Right forelimb (tissue), 1 donor: Measurements from ENCODE around the gene MKNK2.
"Not testable (repeated sequence)": the region's sequence is repeated elsewhere in the genome, so short reads cannot be mapped to it uniquely, and the experiment has no call there.

Source experiments
- DNase-seq: peaks from one replicate; pipeline ENCODE4 v3.0.0-alpha.2; 2018

Gene MKNK2

DNA sequence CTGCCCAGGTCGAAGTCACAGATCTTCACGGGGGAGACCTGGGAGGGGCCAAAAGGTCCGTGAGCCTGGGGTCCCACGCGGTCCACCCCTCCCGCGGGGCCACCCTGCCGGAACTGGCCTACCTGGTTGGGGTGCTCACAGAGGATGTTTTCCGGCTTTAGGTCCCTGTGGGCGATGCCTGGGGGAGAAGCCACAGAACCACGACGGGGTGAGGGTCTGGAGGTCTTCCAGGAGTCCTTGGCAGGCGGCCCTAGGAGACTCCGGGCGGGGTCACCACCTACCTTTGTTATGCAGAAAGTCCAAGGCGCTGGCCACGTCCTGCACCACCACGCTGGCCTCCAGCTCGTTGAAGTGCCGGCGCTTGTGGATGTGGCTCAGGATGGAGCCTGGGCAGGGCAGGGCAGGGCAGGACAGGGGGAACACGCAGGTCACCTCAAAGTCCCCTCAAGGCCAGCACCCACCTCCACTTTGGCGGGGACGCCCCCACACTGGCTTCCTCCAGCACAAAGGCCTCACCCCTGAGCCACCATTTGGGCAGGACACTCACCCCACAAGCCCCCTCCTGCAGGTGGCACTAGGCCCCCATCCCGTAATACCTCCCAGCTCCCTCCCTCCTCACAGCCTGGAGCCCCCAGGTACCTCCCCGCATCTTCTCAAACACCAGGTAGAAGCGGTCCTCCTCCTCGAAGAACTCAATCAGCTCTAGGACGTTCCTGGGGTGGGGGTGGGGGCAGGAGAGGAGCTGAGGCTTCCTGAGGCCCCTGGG lies 8.4 kb downstream of the MKNK2 start:
- no peak for DNase-seq

DNA sequence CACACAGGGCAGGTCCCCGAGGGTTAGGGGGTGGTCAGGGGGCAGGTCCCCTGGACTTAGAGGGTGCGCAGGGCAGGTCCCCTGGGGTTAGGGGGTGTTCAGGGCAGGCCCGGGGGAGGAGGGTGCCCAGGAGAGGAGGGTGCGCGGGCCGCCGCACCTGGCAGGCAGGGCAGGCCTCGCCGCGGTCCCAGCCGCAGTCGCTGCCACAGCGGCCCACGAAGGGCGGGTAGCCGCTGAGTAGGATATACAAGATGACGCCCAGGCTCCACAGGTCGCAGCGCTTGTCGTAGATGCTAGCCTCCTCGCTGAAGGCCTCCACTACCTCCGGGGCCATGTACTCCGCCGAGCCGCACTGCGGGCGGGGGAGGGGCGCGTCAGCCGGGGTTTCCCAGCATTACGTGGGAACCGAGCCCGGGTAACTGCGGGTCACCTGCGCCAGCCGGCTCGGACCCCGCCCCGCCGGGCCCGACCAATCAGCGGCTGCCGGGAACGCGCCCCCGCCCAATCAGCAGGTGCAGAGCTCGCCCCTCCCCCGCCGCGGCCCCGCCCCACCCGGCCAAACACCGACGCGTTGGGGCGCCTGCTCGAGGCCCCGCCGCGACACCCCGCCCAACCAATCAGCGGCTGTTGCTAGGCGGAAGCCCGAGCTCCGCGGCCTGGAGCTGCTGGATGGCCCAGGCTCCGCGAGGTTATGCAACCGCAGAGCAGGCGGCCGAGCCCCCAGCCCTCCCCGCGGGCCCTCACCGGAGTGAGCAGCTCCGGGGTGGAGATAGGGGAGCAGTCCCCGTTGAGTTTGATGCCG lies 9.2 kb downstream of the MKNK2 start:
- peak; percentile 97 for DNase-seq

- no peak for DNase-seq
These were observed 9.7 kb downstream of the MKNK2 start for GRCh38 chr19:2041433-2041682.

- DNase-seq: no peak
These were observed 10.2 kb downstream of the MKNK2 start for GRCh38 chr19:2040647-2041432.

GRCh38 chr19:2039959-2040646 lies 10.9 kb downstream of the MKNK2 start:
- DNase-seq: no peak

DNA sequence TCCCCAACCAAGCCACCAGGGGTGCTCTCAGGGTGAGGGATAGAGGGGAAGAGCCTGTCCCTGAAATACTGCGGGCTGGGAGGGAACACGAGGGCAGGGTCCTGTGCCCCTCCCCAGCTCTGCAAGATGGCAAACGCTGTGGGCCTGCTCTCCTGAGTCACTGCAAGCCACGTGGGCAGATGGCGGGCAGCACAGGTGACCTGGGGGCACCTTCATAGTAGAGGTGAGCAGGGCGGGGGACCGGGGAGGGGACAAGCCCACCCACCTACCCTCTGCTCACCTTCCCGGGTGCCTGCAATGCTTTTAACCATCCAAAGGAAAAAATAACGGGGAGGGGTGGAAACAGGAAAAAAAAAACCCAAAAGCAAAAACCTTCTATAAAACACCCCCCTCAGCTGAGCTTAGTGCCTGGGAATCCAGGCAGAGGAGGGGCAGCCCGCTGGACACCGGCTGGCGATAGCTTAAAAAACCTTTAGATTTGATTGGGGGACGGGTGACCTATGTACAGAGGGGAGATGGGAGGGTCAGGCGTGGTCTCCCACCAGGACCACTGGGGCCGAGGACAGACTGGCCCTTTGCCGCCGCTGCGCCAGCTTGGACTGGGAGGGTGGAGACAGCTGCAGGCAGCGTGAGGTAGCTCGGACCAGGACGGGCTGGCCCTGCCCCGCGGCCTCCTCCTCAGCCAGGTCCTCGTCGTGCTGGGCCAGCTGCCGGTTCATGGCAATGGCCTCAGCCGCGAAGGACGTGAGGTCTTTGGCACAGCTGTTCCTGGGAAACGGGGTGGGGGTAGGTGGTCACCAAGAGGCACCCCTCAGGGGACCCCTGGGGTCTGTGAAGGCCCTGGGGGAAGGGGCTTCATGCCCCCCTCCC lies 11.7 kb downstream of the MKNK2 start:
- no peak for DNase-seq

DNA sequence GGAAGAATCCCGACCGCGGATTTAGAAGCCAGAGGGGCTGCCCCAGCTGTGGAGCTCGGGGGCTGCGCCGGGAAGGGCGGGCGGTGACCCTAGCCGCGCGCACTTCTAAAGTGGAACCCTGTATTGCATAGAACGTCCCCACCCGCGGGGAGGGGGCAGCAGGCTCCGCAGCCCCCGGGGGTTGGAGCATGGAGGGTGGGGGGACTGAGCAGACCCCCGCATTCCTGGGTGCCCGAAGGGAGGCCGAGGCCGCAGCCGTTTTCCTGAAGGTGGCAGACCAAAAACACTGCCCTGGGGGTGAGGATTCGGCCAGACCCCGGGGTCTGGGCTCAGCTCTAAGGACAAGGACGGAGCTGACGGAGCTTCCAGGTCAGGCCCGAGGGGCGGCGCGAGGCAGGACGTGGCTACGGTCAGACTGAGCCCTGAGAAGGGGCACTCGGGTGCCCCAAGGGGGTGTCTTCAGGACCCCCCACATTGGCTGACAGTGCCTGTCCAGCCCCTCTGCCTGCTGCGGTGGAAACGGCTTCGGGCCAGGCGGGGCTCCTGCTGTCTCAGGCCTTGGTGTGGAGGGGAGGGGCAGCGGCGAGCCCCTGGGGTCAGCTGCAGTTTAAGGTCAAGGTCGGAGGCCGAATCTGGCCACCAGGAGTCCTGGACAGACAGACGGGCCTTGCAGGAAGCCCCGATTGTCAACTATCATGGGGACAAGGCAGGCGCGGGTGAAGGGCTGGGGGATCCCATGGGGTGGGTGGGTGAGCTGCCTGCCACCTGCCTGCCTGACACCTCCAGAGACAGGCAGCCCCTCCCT lies 12.6 kb downstream of the MKNK2 start:
- no peak for DNase-seq

DNA sequence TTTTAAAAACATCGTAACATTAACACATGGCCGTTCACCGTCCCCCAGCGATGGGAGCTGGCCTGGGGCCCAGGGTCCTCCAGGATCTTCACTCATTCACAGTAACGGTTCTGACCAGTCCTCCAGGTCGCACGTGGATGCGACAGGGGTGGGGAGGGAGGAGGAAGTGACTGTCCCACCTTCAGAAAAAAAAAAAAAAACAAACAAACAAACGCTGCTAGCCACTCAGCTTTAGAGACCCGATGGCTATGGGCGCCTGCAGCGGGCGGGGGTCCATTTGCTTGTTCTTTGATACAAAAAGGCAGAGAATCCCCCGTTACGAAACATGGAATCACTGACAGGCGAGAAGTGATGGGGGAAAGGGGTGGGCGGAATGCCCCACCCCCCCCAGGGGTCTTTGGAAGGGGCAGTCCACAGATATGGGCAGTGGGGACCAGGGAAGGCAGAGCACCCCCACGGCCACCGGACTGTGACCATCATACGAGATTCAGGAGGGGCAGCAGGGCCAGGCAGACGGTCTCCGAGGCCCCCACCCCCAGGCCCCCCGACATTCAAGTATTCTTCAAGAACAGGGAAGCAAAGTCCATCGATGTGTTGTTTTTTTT lies 13.3 kb downstream of the MKNK2 start:
- DNase-seq: no peak

GRCh38 chr19:2036424-2036823 lies 14.6 kb downstream of the MKNK2 start:
- DNase-seq: no peak

DNA sequence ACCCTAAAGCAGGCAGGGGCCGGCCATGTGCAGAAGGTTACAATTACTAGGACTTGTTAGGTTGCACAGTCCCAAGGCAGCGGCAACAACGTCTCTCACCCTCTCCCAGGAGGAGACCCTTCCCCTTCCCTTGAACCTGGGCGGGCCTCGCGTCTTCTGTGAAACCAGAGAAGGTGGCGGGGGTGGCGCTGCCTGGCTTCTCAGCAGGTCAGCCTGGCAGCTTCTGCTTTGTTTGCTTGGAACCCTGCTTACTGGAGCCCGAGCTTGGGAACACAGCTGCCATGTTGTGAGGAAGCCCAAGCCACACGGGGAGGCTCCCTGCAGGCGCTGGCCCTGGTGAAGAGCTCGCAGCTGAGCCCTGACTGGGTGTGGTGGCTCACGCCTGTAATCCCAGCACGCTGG lies 15.5 kb downstream of the MKNK2 start:
- DNase-seq: no peak

DNA sequence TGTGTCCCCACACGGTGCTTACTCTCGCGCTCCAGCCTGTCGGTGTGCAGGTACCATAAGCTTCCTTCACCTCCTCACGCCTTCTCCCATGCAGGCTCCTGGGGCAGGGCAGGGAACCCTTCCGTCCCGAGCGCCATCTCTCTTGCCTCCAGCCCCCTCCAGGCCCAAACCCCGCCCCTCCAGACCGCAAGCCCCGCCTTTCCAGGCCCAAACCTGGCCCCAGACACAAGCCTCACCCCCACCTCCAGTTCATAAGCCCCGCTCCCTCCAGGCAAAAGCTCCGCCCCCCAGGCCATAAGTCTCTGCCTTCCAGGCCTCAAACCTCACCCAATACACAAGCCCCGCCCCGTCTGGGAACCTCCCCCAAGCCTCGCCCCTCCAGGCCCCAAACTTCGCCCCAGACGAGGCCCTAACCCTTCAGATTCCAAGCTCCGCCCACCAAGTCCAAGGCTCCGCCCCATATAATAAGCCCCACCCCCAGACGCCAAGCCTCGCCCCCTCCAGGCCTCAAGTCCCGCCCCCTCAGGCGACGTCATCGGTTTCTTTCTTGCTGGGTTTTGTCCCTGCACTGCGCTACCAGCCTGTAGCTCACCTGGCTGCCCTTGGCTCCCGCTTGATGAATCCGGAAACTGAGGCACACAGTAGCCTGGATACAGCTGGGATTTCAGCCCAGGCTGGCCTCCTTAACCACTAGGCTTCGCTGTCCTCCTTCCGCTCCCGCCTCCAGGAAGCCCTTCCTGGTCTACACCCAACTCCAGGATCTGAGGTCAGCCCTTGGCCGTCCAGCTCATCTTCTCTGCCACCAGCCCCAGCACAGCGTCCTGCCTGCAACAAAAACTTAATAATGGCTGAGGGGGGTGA lies 16.1 kb downstream of the MKNK2 start:
- peak; percentile 56 for DNase-seq

- DNase-seq: not testable (repeated sequence)
These were observed 16.8 kb downstream of the MKNK2 start for GRCh38 chr19:2034253-2034652.

DNA sequence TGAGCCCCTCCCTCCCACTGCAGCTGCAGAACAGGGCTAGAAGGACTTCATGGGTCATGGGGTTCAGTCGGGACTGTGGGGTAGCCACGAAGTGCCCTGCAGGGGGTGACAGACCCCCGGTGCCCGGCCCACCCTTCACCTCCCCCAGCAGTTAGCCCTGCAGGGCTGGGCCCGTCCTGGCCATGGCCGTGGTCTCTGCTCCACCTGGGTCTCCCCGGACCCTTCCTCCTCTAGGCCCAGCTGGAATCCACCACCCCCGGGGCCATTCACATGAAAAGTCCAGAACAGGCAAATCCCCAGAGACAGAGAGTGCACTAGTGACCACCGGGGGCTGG lies 17.3 kb downstream of the MKNK2 start:
- DNase-seq: no peak

DNA sequence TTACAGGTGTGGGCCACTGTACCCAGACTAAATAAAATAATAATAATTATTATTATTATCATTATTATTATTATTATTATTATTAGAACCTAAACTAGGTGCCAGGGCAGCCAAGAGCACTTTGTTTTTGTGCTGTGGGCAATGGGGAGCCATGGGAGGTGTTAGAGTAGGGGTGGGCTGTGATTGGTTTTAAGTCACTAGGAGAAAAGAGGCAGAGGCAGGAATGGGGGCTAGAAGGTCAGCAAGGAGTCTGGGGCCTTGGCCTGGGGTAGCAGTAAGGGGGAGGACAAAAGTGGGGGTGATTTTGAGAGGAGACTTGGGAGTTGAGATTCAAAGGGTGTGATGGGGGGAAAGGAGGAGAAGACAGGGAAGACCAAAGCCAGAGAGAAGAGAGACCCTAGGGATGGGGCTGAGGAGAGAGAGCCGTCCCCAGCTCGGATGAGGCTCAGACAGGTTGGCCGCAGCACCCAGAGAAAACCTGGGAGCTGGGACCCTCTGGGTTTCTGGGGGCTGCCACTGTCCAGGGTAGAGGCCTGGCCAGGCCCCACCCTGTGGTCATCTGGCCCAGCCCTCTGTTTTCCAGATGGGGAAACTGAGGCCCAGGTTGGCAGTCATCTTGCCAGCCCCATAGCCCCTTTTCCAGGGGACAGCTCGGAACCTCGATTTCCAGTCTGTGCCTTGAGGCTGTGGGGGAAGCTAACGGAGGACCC lies 17.8 kb downstream of the MKNK2 start:
- DNase-seq: no peak

- peak; percentile 94 for DNase-seq
These were observed 18.6 kb downstream of the MKNK2 start for GRCh38 chr19:2032296-2032941.

DNA sequence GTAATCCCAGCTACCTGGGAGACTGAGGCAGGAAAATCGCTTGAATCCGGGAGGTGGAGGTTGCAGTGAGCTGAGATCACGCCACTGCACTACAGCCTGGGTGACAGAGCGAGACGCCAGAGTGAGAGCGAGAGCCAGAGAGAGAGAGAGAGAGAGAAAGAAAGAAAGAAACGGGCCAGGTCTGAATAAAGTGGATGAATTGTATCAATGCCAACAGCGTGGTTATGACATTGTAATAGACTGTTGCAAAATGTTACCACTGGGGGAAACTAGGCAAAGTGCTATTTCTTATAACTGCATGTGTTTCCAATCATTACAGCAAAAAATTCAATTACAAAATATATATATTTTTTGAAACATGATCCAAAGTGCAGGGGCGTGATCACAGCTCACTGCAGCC lies 23.7 kb downstream of the MKNK2 start:
- DNase-seq: no peak

- no peak for DNase-seq
These were observed 24.3 kb downstream of the MKNK2 start for GRCh38 chr19:2026770-2027169.

GRCh38 chr19:2022289-2022688 lies 28.8 kb downstream of the MKNK2 start:
- DNase-seq: no peak
